ENCODE results near the gene BEST1. TPM values are rescaled to one million over a fixed set of nuclear protein-coding genes. Genes with fewer than 3 reads are reported as not detected.

Gene BEST1
- total and polyA plus RNA-seq, 2 of the 13 experiments (the other 11 are each of a cell fraction or from before 2014, with no cell fraction given) = 0.09 to 0.65 TPM

GRCh38 chr11:61972112-61972671, 22.0 kb downstream of the BEST1 start (continued):
- TF ChIP-seq ZFP91 (CRISPR knock-in tag; IDR thresholded peaks at IDR 0.05; ENCODE audit: borderline replicate concordance) = 0 out of 2 replicates have a peak, but pooled peaks have one; percentile 26
- no peak for TF ChIP-seq CBX1 (IDR thresholded peaks at IDR 0.05; ENCODE audit: low read depth)
- TF ChIP-seq HNRNPLL (IDR thresholded peaks at IDR 0.05; ENCODE audit: low read depth, low read length, poor library complexity, severe bottlenecking) = no peak
- peak; percentile 76; the same call in 1 of the 2 replicates for TF ChIP-seq ZBTB42 (CRISPR knock-in tag; IDR thresholded peaks at IDR 0.05)
- TF ChIP-seq ZNF781 (CRISPR knock-in tag; IDR thresholded peaks at IDR 0.05; ENCODE audit: borderline replicate concordance, not compliant biosample characterization) = no peak
- TF ChIP-seq SRF (IDR thresholded peaks at IDR 0.05; ENCODE audit: low read depth, low read length) = no peak
- TF ChIP-seq, protein P1, sequence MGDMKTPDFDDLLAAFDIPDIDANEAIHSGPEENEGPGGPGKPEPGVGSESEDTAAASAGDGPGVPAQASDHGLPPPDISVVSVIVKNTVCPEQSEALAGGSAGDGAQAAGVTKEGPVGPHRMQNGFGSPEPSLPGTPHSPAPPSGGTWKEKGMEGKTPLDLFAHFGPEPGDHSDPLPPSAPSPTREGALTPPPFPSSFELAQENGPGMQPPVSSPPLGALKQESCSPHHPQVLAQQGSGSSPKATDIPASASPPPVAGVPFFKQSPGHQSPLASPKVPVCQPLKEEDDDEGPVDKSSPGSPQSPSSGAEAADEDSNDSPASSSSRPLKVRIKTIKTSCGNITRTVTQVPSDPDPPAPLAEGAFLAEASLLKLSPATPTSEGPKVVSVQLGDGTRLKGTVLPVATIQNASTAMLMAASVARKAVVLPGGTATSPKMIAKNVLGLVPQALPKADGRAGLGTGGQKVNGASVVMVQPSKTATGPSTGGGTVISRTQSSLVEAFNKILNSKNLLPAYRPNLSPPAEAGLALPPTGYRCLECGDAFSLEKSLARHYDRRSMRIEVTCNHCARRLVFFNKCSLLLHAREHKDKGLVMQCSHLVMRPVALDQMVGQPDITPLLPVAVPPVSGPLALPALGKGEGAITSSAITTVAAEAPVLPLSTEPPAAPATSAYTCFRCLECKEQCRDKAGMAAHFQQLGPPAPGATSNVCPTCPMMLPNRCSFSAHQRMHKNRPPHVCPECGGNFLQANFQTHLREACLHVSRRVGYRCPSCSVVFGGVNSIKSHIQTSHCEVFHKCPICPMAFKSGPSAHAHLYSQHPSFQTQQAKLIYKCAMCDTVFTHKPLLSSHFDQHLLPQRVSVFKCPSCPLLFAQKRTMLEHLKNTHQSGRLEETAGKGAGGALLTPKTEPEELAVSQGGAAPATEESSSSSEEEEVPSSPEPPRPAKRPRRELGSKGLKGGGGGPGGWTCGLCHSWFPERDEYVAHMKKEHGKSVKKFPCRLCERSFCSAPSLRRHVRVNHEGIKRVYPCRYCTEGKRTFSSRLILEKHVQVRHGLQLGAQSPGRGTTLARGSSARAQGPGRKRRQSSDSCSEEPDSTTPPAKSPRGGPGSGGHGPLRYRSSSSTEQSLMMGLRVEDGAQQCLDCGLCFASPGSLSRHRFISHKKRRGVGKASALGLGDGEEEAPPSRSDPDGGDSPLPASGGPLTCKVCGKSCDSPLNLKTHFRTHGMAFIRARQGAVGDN (CRISPR knock-in tag; IDR thresholded peaks at IDR 0.05) = peak; percentile 5; the same call in 1 of the 2 replicates
- 0 out of 2 replicates have a peak, but pooled peaks have one; percentile 10 for TF ChIP-seq ZNF263 (CRISPR knock-in tag; IDR thresholded peaks at IDR 0.05)
- TF ChIP-seq RBM39 (IDR thresholded peaks at IDR 0.05; ENCODE audit: low read depth, low read length, poor library complexity, severe bottlenecking) = peak; percentile 20
- TF ChIP-seq CCDC6 (CRISPR knock-in tag; IDR thresholded peaks at IDR 0.05) = peak; percentile 18; the same call in 1 of the 2 replicates
- peak; percentile 86 for TF ChIP-seq TBX2 (CRISPR knock-in tag; IDR thresholded peaks at IDR 0.05; ENCODE audit: borderline replicate concordance)
- TF ChIP-seq ZSCAN9 (CRISPR knock-in tag; IDR thresholded peaks at IDR 0.05; ENCODE audit: borderline replicate concordance) = 0 out of 2 replicates have a peak, but pooled peaks have one; percentile 8
- peak; percentile 52; the same call in 1 of the 2 replicates for TF ChIP-seq ZFP82 (CRISPR knock-in tag; IDR thresholded peaks at IDR 0.05; ENCODE audit: borderline replicate concordance)
- TF ChIP-seq ZNF546 (CRISPR knock-in tag; conservative IDR thresholded peaks at IDR 0.05) = peak; percentile 81; the same call in 1 of the 2 replicates
- peak; percentile 95 for TF ChIP-seq ZBTB7B (CRISPR knock-in tag; IDR thresholded peaks at IDR 0.05)
- peak; percentile 24 for TF ChIP-seq SIN3A (IDR thresholded peaks at IDR 0.05; ENCODE audit: borderline replicate concordance, low read depth, low read length)
- peak; percentile 33 for TF ChIP-seq MED1 (CRISPR knock-in tag; IDR thresholded peaks at IDR 0.05)
- no peak for TF ChIP-seq NR2F1 (CRISPR knock-in tag; IDR thresholded peaks at IDR 0.05)
- peak; percentile 78; the same call in 1 of the 2 replicates for TF ChIP-seq ARID5B (CRISPR knock-in tag; IDR thresholded peaks at IDR 0.05)
